GM21423 (cell line): ENCODE measurements around the gene DDB1.
"Not testable (repeated sequence)": the region's sequence is repeated elsewhere in the genome, so short reads cannot be mapped to it uniquely, and the experiment has no call there.

ENCODE experiments used
- ATAC-seq: cut with Tn5 transposase; IDR thresholded peaks from one replicate; pipeline ENCODE4 v1.9.1; 2021; ENCODE audit warnings: mild to moderate bottlenecking, moderate library complexity; ENCODE audit not compliant: unreplicated experiment

Gene DDB1

DNA sequence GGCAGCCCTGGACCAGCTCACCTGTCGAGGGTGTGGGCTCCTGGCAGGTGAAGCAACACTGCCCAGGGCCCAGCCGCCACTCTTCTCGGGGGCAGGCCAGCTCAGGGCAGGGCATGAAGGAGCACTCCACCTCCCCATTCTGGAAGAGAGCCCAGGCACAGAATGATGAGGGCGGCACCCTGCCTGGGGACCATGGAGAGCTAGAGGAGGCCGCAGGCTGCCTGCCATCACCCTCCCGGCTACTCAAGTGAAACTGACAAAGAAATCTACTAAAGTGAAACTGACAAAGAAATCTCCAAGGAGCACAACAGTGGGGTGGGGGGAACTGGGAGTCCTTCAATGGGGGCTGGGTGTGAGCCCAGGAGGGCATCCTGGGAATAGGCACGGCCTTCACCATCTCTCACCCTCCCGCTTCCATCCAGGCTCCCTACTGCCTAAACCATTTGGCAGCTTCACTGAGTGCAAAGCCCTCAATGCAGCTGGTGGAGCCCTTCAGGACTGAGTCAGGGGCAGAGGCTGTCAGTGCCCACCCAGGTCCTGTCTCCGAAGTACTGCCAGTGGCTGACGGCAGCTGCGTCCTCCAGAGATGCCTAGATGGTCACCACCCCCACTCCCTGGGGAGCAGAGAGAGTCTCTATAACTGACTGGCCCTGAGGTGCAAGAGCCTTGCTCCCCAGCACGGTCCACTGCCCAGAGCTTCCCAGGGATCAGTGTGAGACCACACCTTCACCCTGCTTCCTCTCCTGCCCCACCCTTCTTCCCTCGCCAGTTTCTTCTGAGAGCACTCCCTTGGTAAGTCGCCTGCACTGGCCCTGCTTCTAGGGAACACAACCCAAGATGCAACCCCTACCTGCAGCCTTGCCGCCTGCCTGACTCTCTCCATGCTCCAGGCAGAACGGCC is 59.5 kb downstream of the DDB1 start:
- no peak for ATAC-seq

DNA sequence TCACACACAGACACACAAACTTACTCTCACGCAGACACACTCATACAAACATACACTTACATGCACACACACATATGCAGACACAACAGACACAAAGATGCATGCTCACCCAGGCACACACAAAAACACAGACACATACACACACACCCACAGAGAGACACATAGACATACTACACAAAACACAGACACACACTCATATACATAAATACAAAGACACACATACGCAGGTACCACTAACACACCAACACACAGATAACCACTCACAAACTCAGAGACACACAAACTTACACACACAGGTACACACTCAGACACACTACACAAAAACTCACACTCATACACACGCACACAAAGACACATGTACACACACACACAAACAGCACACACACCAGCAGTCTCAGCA is 60.2 kb downstream of the DDB1 start:
- ATAC-seq, result no peak

DNA sequence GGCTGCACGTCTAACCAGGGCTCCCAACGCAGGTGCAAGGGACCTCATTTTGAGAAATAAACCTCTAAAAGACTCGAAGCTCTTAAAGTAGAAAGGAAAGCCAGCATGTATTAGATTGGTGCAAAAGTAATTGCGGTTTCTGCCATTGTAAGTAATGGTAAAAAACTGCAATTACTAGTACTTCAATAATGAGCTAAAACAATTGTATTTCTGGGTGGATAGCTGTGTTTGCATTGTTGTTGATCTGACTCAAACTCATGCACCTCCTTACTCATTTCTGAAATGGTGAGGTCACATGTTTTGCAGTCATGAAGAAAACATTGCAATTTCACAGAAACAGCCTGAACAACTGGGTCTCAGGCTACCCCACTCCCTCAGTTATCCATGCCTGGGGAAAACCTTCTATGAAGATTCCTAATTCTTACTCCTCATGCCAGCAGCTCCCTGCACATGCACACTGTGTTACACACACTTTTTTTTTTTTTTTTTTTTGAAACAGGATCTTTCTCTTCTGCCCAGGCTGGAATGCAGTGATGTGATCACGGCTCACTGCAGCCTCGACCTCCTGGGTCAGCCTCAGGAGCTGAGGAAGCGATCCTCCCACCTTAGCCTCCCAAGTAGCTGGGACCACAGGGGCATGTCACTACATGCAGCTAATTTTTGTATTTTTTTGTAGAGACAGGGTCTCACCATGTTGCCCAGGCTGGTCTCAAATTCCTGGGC is 62.4 kb downstream of the DDB1 start:
- no peak for ATAC-seq

DNA sequence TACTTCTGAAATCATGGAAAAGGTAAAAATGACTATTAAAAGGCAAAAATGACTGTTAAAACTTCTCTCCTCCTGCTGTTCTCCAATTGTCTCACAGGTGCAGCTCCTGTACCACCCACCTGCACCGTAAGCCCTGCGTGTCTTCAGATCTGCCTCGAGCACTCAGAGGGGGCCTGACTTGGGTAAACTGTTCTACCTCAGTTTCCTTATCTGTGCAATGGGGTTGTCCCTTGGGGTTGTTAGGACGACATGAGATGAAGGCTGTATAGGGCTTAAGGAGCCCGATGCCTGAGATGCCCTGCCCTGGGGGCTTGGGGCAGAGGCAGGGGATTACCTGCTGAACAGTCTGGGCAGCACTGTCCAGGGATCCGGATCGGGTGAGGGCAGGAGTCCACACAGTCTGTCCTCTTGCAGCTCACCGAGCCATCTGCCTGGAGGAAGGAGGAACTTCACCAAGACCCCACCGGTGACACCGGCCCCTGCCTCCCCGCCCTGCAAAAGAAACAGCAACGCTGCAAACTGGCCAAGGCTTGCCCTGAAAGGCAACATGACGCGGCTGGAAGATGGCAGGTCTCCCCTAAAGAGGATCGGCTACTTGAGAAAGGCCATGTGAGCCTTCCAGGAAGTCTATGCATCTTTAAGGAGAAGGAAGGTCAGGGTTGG is 64.2 kb downstream of the DDB1 start:
- ATAC-seq, result no peak

DNA sequence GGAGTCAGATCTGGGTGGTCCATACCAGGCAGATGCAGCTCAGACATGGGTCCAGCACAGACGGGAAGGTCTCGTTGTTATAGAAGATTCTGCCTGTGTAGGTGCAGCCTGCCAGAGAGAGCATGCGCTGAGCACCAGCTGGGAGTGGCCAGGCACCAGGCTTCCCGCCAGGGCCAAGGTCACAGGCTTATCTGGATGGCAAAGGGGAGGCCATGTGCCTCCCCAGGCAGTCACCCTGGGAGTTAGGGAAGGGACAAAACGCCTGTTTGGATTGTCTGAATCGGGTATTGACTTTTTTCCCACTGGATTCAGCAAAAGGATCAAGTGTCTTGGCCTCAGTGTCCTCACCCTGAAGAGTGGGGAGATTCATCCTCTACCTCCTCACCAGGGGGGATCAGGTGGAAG is 65.5 kb downstream of the DDB1 start:
- no peak for ATAC-seq

DNA sequence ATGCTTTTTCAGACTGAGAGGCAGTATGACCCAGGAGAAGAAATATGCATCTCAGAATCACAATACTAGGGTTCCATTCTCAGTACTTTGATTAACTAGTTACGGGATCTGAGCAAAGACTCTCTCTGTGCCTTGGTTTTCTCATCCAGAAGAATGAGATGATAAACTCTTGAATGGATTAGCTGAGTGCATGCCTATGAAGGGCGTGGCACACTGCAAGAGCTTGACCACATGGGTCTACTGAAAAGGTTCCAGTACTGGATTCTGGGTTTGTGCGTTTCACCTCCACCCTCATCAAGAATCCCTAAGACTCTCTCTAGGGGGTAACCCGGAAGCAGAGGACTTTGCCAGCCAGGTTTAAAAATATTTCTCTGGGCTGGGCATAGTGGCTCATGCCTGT is 66.3 kb downstream of the DDB1 start:
- ATAC-seq, result no peak

DNA sequence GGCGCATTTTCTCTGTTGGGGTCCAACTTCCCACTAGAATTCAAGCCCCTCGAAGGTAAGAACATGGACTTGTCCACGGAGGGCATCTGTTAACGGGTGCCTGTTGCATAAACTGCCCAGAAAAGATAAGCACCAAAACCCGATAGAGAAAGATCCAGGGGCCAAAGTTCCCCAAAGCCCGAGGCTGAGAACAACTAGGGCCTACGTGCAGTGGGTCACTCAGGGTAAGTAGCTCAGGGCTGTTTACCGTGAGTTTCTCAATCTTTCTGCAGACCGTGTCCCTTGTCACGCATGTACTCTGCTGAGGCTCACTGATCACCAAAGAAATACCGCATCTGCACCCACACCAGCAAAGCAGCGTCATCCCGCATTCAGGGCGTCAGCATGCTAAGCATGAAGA is 67.5 kb downstream of the DDB1 start:
- ATAC-seq, result no peak

DNA sequence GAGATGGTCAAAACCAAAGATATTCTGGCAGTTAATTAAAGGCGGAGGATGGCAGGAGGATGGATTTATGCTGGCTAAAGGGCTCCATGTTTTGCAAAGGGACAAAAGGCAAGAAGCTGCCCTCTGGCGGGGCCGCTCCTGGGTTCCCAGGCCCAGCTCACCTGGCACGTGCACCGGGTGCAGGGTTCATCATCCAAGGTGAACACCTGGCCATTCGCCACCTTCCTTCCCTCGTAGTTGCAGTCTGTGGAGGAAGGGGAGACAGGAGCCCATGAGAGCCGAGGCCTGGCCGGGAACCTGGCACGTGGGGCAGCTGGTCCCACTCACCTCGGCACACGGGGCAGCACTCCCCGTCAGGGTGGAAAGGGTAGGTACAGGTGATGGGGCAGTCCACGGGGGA is 68.1 kb downstream of the DDB1 start:
- ATAC-seq, result no peak

DNA sequence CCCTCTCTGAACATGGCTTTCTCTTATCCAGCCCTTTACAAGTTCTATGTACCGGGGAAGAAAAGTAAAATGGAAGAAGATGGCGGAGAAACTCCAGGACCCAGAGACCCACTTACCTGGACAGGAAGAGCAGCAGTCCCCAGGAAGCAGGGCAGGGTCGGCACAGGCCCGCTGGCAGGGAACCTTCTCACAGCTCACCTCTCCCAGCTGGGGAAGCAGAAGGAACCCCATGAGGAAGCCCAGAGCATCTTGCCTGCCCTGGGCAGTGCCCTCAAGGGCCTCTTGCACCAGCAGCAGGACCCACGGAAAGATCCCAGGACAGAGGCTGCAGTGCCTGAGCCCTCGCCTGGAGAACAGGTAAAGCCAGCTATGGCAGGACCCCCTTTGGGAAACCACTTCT is 68.5 kb downstream of the DDB1 start:
- ATAC-seq, result no peak

DNA sequence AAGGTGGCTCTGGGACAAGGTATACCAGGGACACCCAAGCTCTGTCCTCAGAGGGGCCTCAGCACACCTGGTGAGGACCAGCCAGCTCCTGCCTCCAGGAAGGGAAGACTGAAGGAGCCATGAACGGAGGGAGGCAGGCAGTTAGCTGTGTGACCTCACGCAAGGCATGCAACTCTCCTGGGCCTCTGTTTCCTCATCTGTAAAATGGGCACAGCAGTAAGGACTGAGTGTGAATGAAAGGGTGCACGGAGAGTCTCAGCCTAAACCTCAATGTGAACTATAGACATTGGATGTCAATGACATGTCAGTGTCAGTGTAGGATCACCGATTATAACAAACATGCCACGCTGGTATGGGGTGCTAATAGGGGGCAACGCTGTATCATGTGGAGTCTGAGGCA is 73.5 kb downstream of the DDB1 start:
- no peak for ATAC-seq

DNA sequence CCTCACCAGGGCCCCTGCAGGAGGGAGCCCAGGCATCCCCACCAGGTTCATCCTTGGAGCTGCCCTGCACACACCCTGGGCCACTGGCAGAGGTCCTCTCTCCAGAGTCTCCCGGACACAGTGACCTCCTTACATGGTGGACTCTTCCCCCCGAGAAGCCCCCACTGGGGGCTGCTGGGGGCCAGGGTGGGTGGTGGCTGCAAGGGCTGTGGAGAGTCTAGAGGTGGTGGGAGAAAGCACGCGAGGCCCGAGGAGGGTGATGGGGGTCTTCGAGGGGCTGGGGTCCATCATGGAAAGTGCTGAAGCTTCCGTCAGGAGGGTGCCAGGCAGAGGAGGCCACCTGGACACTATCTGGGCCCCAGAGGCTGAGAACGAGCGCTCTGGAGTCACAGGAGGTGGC is 74.4 kb downstream of the DDB1 start:
- no peak for ATAC-seq

DNA sequence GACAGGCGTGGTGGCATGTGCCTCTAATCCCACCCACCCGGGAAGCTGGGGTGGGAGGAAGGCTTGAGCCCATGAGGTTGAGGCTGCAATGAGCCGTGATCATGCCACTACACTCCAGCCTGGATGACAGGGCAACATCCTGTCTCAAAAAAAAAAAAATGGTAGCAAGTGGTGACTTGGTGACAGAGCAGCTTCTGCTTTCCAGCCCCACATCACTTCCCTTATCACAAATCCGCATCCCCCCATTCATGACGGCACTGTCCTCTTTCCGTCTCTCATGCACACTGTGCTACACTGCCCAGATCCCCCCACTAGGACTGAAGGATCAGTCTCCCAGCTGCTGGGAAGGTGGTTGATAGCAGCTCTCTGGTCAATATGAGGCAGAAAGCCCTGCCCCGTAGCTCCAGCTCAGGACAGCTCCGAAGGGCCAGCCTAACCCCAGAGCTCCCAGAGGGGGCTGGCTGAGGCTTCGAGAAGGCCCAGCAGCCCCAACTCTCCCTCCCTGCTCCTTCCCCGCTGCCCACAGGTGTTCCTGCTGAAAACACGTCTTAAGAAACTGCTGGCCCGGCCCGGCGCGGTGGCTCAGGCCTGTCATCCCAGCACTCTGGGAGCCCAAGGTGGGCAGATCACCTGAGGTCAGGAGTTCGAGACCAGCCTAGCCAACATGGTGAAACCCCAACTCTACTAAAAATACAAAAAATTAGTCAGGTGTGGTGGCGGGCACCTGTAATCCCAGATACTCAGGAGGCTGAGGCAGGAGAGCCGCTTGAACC is 76.0 kb downstream of the DDB1 start:
- ATAC-seq, result no peak

DNA sequence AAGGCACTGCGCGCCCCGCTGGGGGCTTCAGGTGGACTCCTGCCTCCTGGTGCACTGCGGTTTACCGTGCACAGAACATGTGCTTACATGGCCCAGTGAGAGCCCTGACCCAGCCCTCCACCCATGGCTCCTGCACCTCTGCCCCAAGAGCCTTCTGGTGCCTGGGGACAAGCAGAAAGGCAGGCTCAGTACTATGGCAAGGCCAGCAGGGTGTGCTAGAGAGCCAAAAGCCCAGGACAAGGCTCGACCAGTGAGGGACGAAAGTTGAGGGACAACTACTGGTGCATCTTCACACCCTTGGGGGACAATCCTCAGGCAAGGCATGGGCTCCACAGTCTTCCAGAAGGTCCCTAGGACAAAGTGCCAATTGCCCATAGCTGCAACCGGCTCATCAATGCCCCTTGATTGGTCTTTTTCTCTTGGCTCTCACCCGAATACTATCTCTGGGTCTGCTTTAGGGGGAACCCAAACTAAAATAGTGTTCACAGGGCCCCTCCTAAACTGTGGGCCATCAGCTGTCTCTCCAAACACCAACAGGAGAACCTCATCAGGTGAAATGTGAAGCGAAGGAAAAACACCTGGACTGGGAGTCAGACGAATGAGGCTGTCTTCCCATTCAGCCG is 78.4 kb downstream of the DDB1 start:
- ATAC-seq, result peak; percentile 62

DNA sequence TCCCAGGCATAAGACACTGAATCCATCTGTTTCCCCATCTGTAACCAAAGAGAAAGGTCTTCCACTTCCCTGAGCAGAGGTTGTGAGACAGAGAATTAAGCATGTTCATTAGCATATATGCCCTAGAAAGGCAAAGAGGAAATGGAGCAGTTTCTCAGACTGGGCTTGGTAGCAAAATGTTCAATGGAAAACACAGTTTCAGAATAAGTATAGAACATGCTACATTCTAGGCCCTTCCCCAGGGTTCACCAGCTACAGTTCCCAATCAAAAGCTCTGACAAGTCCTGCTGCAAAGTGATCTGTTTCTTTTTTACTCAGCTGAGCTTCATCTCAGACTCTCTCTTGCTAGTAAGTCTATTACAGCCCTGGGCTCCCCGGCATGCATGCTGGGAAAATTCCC is 80.6 kb downstream of the DDB1 start:
- not testable (repeated sequence) for ATAC-seq

DNA sequence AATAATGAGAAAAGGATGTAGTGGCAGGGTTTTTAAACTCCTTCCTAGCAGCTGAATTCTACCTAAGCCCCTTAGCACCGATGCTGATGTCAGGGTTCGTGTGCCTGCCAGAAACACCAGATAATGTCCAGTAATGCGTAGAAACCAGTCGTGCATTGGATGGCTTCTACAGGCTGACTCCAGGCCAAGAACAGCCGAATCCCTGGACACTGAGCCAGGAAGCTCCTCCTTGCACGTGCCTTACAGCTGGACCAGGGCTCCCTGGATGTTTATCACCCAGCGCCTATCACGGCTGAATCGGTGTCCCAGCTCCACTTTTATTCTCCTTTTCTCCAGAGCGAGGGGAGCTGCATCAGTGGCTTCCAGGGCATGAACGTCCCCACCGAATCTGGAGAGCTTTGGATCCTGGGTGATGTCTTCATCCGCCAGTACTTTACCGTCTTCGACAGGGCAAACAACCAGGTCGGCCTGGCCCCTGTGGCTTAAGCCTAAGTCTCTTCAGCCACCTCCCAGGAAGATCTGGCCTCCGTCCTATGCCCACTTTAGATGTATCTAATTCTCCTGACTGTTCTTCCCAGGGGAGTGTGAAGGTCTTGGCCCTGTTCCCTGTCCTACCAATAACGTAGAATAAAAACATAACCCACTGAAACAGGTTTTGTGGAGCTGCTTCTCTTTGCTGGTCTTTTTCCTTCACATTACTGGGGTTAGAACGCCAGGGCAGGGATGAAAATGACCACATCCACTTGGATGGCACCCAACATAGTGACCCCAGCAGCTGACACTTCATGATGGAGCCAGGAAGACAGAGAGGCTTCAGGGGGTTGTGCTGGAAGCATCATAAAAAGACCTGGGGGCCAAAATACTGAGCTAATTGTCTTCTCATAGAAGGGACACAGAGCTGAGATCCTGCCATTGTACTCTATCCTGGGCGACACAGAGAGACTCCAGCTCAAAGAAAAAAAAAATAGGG is 81.8 kb downstream of the DDB1 start:
- not testable (repeated sequence) for ATAC-seq
